ENCODE results near the gene LAMTOR1. TPM values are rescaled to one million over a fixed set of nuclear protein-coding genes. Genes with fewer than 3 reads are reported as not detected.

LAMTOR1 gene
- total and polyA plus RNA-seq, 2 donors (not counting 3 experiments of a cell fraction or from before 2014, with no cell fraction given), result 95.1 to 174 TPM

GRCh38 chr11:72140661-72141060, 37.6 kb upstream of the LAMTOR1 start:
- Histone ChIP-seq H3K9me3 (replicated peaks; ENCODE audit: control insufficient read depth, insufficient read depth, low read length) (no peaks in the 10 kb centered on the region), H3K9me1 (replicated peaks; ENCODE audit: control insufficient read depth, extremely low read depth, insufficient read depth, low read length) (no peaks in the 10 kb centered on the region), H3K27ac (ENCODE audit: insufficient read depth, low read depth, low read length) (no peak overlapping the region), H3K36me3 (ENCODE audit: control insufficient read depth in 2 of 2, extremely low read depth in 1 of 2, insufficient read depth in 2 of 2, low read length in 2 of 2) (no peaks in the 10 kb centered on the region), H3K4me1 (ENCODE audit: control insufficient read depth, extremely low read depth, insufficient read depth, low read length) (no peaks in the 10 kb centered on the region), H3K4me3 (replicated peaks in 1 of 3; ENCODE audit: insufficient read depth in 1 of 3, low read depth in 1 of 3, low read length in 3 of 3) (no peak overlapping the region), H2AFZ (ENCODE audit: low read depth, low read length) (no peak overlapping the region), H3K4me2 (ENCODE audit: insufficient read depth, low read length) (no peak overlapping the region), H3K27me3 (ENCODE audit: control insufficient read depth in 2 of 2, insufficient read depth in 2 of 2, low read length in 2 of 2) (peaks cover 7 to 10% of the 10 kb centered on the region in 2 experiments), H4K20me1 (replicated peaks; ENCODE audit: control insufficient read depth, extremely low read depth, insufficient read depth, low read length) (no peaks in the 10 kb centered on the region), H3K9ac (replicated peaks; ENCODE audit: extremely low read depth, insufficient read depth, low read length) (no peak overlapping the region), H3K79me2 (ENCODE audit: control insufficient read depth, insufficient read depth, low read length) (no peaks in the 10 kb centered on the region)
- dilution Hi-C loops (cut with MboI; ENCODE audit: extremely low pct_ligation_motif_present, low sequenced_read_pairs), result no loop called here
- FAIRE-seq, result no peak
- intact Hi-C loops (cut with micrococcal nuclease), result loop anchor here (5.0 to 10.0 kb wide), 2 partner anchors 274 to 307 kb away; no protein-coding TSS in a partner anchor
- ChIA-PET POLR2A (no interaction called here), CTCF (interaction anchor here (1.1 kb wide), 1 partner anchor 115 kb away, joined by 13 read pairs; no protein-coding TSS in a partner anchor)
- TF ChIP-seq MAX (IDR thresholded peaks at IDR 0.05; ENCODE audit: insufficient read depth, insufficient read length) (no peak), MYC (IDR thresholded peaks at IDR 0.05; ENCODE audit: low read depth, low read length) (no peak), EZH2 (IDR thresholded peaks at IDR 0.05; ENCODE audit: borderline replicate concordance, low read depth, low read length, severe bottlenecking) (no peak)
- DNase-seq (ENCODE audit: low read depth, low spot score), result no peak
- no TSS peak for BruUV-seq (replicated peaks)

GRCh38 chr11:72139500-72139899, 36.4 kb upstream of the LAMTOR1 start:
- intact Hi-C loops (cut with micrococcal nuclease), result no loop called here

More at GRCh38 chr11:72139500-72139899, 36.4 kb upstream of the LAMTOR1 start:
- ChIA-PET CTCF (interaction anchor here (2.8 kb wide), 1 partner anchor 114 kb away, joined by 13 read pairs; no protein-coding TSS in a partner anchor), POLR2A (no interaction called here)
- Histone ChIP-seq H3K4me3 (replicated peaks in 1 of 3; ENCODE audit: insufficient read depth in 1 of 3, low read depth in 1 of 3, low read length in 3 of 3) (no peak overlapping the region), H3K4me1 (ENCODE audit: control insufficient read depth, extremely low read depth, insufficient read depth, low read length) (no peaks in the 10 kb centered on the region), H3K79me2 (ENCODE audit: control insufficient read depth, insufficient read depth, low read length) (no peaks in the 10 kb centered on the region), H3K27me3 (ENCODE audit: control insufficient read depth in 2 of 2, insufficient read depth in 2 of 2, low read length in 2 of 2) (peaks cover 7 to 10% of the 10 kb centered on the region in 2 experiments), H3K9me3 (replicated peaks; ENCODE audit: control insufficient read depth, insufficient read depth, low read length) (no peaks in the 10 kb centered on the region), H3K36me3 (ENCODE audit: control insufficient read depth in 2 of 2, extremely low read depth in 1 of 2, insufficient read depth in 2 of 2, low read length in 2 of 2) (no peaks in the 10 kb centered on the region), H3K27ac (ENCODE audit: insufficient read depth, low read depth, low read length) (no peak overlapping the region), H3K9ac (replicated peaks; ENCODE audit: extremely low read depth, insufficient read depth, low read length) (no peak overlapping the region), H2AFZ (ENCODE audit: low read depth, low read length) (no peak overlapping the region), H4K20me1 (replicated peaks; ENCODE audit: control insufficient read depth, extremely low read depth, insufficient read depth, low read length) (no peaks in the 10 kb centered on the region), H3K9me1 (replicated peaks; ENCODE audit: control insufficient read depth, extremely low read depth, insufficient read depth, low read length) (no peaks in the 10 kb centered on the region), H3K4me2 (ENCODE audit: insufficient read depth, low read length) (no peak overlapping the region)
- dilution Hi-C loops (cut with MboI; ENCODE audit: extremely low pct_ligation_motif_present, low sequenced_read_pairs), result no loop called here
- no TSS peak for BruUV-seq (replicated peaks)
- FAIRE-seq (no peak), DNase-seq (ENCODE audit: low read depth, low spot score) (no peak)
- TF ChIP-seq JUN (IDR thresholded peaks at IDR 0.05; ENCODE audit: borderline replicate concordance, insufficient read depth, insufficient read length, low read depth), result no peak
